Heart right ventricle (tissue), 16 donors: Measurements from ENCODE around the gene XPNPEP1. TPM values are rescaled to one million over a fixed set of nuclear protein-coding genes. Genes with fewer than 3 reads are reported as not detected.

Source experiments
- ATAC-seq, 8 donors: fragments of 200-7000 bp; cut with Tn5 transposase; one replicate each; pipeline ENCODE4 v1.9.1; 2020; ENCODE audit warnings: mild to moderate bottlenecking in 8 of 8, moderate library complexity in 8 of 8, moderate number of reproducible peaks in 1 of 8
- DNase-seq, 2 donors: peaks; one replicate each; pipeline ENCODE4 v3.0.0-alpha.2; 2020
- H3K27ac ChIP-seq, 10 donors: fragments of 200-600 bp; sonication (generic) in 2 of 10; one replicate each; pipeline versions ENCODE4 v1.5.0 to v1.8.0; 2020 to 2022; ENCODE audit warnings: mild to moderate bottlenecking in 3 of 10
- H3K27me3 ChIP-seq, 7 donors: fragments of 200-600 bp; one replicate each; pipeline ENCODE4 v1.8.0; 2021 to 2022; ENCODE audit warnings: mild to moderate bottlenecking in 2 of 7
- H3K36me3 ChIP-seq, 9 donors: fragments of 200-600 bp; sonication (generic) in 1 of 9; one replicate each; pipeline versions ENCODE4 v1.5.0 to v1.8.0; 2020 to 2022; ENCODE audit warnings: mild to moderate bottlenecking in 2 of 9
- H3K4me1 ChIP-seq, 9 donors: fragments of 200-600 bp; sonication (generic) in 1 of 9; one replicate each; pipeline versions ENCODE4 v1.5.0 to v1.8.0; 2020 to 2022; ENCODE audit warnings: mild to moderate bottlenecking in 4 of 9
- H3K4me3 ChIP-seq, 10 donors: fragments of 200-600 bp; sonication (generic) in 2 of 10; one replicate each; pipeline versions ENCODE4 v1.5.0 to v1.8.0; 2020 to 2022; ENCODE audit warnings: mild to moderate bottlenecking in 7 of 10, moderate library complexity in 2 of 10
- H3K9me3 ChIP-seq, 11 donors: fragments of 200-600 bp in 10 of 11; sonication (generic) in 2 of 11; one replicate each; pipeline versions ENCODE4 v1.5.0 to v1.8.0; 2013 to 2022; ENCODE audit warnings: mild to moderate bottlenecking in 2 of 11, control low read depth in 1 of 11, moderate library complexity in 1 of 11
- WGBS, 2 donors: extraction: QIAGEN DNeasy Blood & Tissue Kit; methylation state at CpG; one replicate each; pipeline ENCODE4 v1.1.7; 2013; ENCODE audit warnings: inconsistent platforms in 1 of 2; 5-methylcytosine and 5-hydroxymethylcytosine counted together
- intact Hi-C, 10 donors: fragments of 100-400 bp; cut with DNase I; formaldehyde crosslinking; loops; one replicate each; pipeline versions ENCODE4 v1.11.1 to v1.14.2; 2022
- polyA plus RNA-seq, 2 donors: library from polyadenylated mRNA; stranded (reverse); fragments of 200-250 nt; gene quantifications; one replicate each; pipeline ENCODE4 v1.2.3, GENCODE V29; 2013
- total RNA-seq, 10 donors: library from RNA; stranded (reverse); fragmentation: NEBNext Ultra II Directional in 3 of 10; extraction: Animal tissue kit (Norgen Biotek cat#: 25700) in 3 of 10; gene quantifications; one replicate each; pipeline versions ENCODE4 v1.2.1 to v1.2.4, GENCODE V29; 2021 to 2023
- TF ChIP-seq, protein P1 (sequence below), 9 donors: fragments of 200-600 bp; sonication (generic) in 2 of 9; IDR thresholded peaks; one replicate each; pipeline versions ENCODE4 v1.5.0 to v1.8.0; 2021 to 2022; ENCODE audit warnings: antibody characterized with exemption in 9 of 9, mild to moderate bottlenecking in 5 of 9, moderate library complexity in 1 of 9
- donor health status: Arrhythmogenic right ventricular cardiomyopathy.
- donor health status: ischemic (EF 13 %, LVEDD 7.1; RV severe dilation, severe dysfunction).
- donor health status: healthy with polysubstance abuse.
- donor health status: DM: no; HTN: yes; CAD: no.
- donor health status: DM: no; HTN: no; CAD: no.
- donor health status: ischemic (EF 25% LVEDD 6.9; RV normal size, moderate dysfunction).
- donor health status: ischemic (EF 25% LVEDD 5.7; RV mildly dilated, moderate dysfunction).
- donor health status: healthy.
- donor health status: DM: yes; HTN: yes; CAD: no.
- donor health status: Ischemic cardiomyopathy.
- donor health status: ischemic (EF 35%, LVEDD 5.7; RV mildly dilated, moderate dysfunction).
- donor health status: nonischemic (EF 11% LVEDD 7.7; RV severe dilation, severe dysfunction).
- donor health status: DM: yes; HTN: yes; CAD: no.
- donor health status: PGD.
- donor health status: ischemic (EF 29% LVEDD 5.4; RV normal size, mild dysfunction).
- donor health status: nonischemic (EF 23%, LVEDD 6.1; RV moderate dilation, normal function).

XPNPEP1 gene
- total and polyA plus RNA-seq, 12 donors = 15.9 to 51.6 (median 42.4) TPM

DNA sequence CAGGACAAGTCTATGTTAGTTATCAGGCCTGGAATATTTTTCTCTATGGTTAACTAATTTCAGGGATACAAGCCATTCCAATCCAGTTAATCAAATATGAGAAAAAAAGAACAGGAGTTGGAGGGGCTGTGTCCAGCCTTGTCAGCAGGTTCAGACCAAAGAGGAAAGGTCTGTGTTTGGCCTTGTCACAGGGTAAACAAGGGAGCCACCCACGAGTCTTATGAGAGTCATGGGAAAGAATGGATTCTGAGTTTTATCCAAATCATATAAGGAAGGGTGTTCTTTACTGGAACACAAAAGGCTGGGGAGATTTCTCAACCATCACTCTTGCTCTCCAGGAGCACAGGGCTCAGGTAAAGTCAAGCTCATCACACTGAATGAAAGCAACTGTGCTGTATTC, 99.1 kb downstream of the XPNPEP1 start:
- H3K9me3 ChIP-seq = no peaks in the 10 kb centered on the region
- TF ChIP-seq, protein P1, sequence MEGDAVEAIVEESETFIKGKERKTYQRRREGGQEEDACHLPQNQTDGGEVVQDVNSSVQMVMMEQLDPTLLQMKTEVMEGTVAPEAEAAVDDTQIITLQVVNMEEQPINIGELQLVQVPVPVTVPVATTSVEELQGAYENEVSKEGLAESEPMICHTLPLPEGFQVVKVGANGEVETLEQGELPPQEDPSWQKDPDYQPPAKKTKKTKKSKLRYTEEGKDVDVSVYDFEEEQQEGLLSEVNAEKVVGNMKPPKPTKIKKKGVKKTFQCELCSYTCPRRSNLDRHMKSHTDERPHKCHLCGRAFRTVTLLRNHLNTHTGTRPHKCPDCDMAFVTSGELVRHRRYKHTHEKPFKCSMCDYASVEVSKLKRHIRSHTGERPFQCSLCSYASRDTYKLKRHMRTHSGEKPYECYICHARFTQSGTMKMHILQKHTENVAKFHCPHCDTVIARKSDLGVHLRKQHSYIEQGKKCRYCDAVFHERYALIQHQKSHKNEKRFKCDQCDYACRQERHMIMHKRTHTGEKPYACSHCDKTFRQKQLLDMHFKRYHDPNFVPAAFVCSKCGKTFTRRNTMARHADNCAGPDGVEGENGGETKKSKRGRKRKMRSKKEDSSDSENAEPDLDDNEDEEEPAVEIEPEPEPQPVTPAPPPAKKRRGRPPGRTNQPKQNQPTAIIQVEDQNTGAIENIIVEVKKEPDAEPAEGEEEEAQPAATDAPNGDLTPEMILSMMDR (IDR thresholded peaks at IDR 0.05) = no peak
- intact Hi-C loops = no loop called here
- H3K27ac ChIP-seq = no peak overlapping the region
- H3K36me3 ChIP-seq = no peaks in the 10 kb centered on the region
- H3K4me3 ChIP-seq = no peak overlapping the region
- DNase-seq = no peak
- H3K4me1 ChIP-seq = no peaks in the 10 kb centered on the region
- no peak for ATAC-seq
- 34 to 70% methylated on average over 1 of the region's 1 CpG for WGBS, 2 donors
- peaks cover 0 to 9% (median 0%) of the 10 kb centered on the region in 7 donors for H3K27me3 ChIP-seq

DNA sequence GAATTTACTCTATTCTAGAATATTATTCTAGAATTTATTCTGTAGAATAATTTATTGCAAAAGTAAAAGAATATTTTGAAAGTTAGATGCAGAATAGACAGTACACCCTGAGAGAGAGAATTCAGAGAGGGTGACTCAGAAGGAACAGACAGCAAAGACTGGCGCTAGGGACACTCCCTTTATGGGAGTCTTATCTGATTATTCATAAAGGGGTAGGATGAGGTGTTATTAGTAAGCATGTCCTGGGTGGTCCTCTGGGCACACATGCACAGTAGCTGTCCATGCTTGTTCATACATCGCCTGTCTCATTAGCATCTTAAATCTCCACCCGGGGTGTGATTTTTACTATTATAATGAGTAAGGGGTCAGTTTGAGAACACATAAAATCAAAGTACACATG, 100.1 kb downstream of the XPNPEP1 start:
- peaks cover 0 to 9% (median 0%) of the 10 kb centered on the region in 7 donors for H3K27me3 ChIP-seq
- H3K4me3 ChIP-seq = no peak overlapping the region
- WGBS, 2 donors = 88 to 95% methylated on average over 3 of the region's 3 CpGs
- intact Hi-C loops = no loop called here
- TF ChIP-seq, protein P1 (IDR thresholded peaks at IDR 0.05) = no peak
- DNase-seq = no peak
- no peaks in the 10 kb centered on the region for H3K36me3 ChIP-seq
- no peak overlapping the region for H3K27ac ChIP-seq
- ATAC-seq = no peak
- no peaks in the 10 kb centered on the region for H3K9me3 ChIP-seq
- H3K4me1 ChIP-seq = no peaks in the 10 kb centered on the region

DNA sequence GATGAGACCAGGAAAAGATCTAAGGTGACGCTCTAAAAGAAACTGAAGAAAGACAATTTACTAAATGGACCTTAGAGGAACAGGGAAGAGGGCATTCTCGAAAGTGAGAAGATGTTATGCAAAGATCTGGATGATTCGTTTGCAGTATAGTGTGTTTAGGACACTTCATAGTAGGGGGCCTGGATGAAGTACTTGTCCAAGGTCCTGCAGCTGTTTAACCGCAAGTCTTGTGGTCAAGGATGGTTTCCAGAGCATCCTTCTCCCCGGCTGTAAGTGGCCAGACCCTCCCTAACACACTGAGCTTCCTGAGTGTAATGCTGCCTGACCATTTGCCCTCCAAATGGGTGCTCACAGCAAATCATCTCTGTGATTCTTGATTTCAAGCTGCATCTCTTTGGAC, 101.6 kb downstream of the XPNPEP1 start:
- no peak for ATAC-seq
- Histone ChIP-seq H3K27me3 (peaks cover 0 to 9% (median 0%) of the 10 kb centered on the region in 7 donors), H3K27ac (no peak overlapping the region), H3K9me3 (no peaks in the 10 kb centered on the region), H3K4me3 (no peak overlapping the region), H3K4me1 (no peaks in the 10 kb centered on the region), H3K36me3 (no peaks in the 10 kb centered on the region)
- intact Hi-C loops = no loop called here
- no peak for DNase-seq
- 59% methylated on average over 5 of the region's 5 CpGs for WGBS, 2 donors
- TF ChIP-seq, protein P1 (IDR thresholded peaks at IDR 0.05) = no peak

DNA sequence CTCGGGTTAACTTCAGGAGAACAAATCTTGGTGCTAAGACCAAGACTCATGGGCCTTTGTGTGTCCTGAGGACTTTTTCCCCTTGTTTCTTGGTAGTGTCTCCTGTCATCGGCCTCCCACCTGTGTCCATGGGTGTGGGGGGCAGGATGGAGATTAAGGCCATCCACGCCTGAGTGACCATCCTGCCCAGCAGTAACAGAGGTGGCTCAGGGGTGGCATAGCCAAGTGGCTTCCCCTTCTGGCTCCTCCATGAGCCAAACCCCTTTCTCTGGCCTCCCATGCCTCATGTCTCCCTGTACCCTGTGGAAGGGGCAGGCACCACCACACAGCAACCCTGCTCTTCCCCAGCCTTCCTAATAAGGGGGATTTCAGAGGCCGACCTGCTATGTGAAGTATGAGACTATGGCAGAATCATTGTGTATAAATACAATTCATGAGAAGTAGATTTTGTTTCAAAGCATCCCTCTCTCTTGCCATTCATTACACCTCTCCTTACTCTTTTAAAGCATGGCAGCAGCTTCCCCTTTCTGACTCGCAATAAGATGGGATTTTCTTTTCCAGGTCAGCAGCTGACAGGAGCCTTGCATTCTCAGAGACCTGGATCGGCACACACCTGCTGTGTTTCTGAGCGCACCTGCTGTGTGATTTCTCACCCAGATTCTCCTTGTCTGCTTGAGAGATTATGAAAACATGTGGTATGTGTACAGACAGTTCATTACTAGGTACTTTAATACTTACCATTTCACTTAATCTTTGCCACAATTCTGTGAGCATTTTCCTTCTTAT, 102.5 kb downstream of the XPNPEP1 start:
- Histone ChIP-seq H3K4me3 (no peak overlapping the region), H3K36me3 (no peaks in the 10 kb centered on the region), H3K4me1 (no peaks in the 10 kb centered on the region), H3K27ac (no peak overlapping the region), H3K27me3 (peaks cover 0 to 9% (median 0%) of the 10 kb centered on the region in 7 donors), H3K9me3 (no peaks in the 10 kb centered on the region)
- no peak for ATAC-seq
- TF ChIP-seq, protein P1 (IDR thresholded peaks at IDR 0.05) = no peak
- no peak for DNase-seq
- 71 to 81% methylated on average over 7 of the region's 7 CpGs for WGBS, 2 donors
- intact Hi-C loops = no loop called here
